GDM1 (cell line): Measurements from ENCODE around the gene ALCAM.
"Not testable (repeated sequence)": the region's sequence is repeated elsewhere in the genome, so short reads cannot be mapped to it uniquely, and the experiment has no call there.

Source experiments
- DNase-seq: peaks from one replicate; lab custom pipeline; 2025; lab: John Stamatoyannopoulos, UW

Gene ALCAM

GRCh38 chr3:105389759-105390158 lies 23.1 kb downstream of the ALCAM start:
- DNase-seq, result not testable (repeated sequence)

GRCh38 chr3:105392598-105392997 lies 25.9 kb downstream of the ALCAM start:
- not testable (repeated sequence) for DNase-seq

DNA sequence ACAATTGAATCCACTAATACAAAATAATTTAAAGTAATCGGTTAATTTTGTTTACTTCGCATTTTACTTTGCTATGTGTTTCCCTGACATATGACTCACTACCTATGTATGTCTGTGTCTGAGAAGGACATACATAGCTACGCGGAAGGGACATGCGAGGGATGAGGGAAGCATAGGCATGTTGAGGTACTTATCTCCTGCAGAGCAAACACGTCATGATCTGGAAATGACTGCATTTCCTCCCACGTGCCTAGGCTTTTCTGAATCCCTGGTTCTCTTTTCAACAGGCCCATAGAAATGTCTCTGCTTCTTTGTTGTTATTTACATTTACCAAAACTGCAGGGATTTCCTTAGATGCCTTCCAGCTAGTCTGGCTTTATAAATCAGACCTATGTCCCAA lies 27.5 kb downstream of the ALCAM start:
- DNase-seq, result no peak

GRCh38 chr3:105397974-105398373 lies 31.3 kb downstream of the ALCAM start:
- DNase-seq, result no peak

DNA sequence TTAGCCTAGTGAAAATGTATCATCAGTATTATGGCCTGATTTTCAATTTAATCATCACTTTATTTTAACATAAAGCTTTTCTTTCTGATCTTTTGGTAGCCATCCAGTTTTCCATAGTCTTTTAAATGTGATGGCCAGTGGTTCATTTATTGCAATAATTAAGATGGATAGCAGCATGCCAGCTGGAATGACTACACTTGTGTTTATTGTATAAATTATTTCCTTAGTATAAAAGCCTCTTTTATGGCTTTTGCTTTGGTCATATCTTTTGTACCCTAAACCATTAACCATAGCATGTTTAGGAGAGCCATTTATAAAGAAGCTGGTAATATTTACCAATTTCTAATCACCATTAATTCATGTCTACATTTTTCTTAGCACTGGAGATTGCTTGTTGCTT lies 31.7 kb downstream of the ALCAM start:
- DNase-seq, result no peak

- no peak for DNase-seq
Measured at GRCh38 chr3:105399062-105399461, 32.4 kb downstream of the ALCAM start.

DNA sequence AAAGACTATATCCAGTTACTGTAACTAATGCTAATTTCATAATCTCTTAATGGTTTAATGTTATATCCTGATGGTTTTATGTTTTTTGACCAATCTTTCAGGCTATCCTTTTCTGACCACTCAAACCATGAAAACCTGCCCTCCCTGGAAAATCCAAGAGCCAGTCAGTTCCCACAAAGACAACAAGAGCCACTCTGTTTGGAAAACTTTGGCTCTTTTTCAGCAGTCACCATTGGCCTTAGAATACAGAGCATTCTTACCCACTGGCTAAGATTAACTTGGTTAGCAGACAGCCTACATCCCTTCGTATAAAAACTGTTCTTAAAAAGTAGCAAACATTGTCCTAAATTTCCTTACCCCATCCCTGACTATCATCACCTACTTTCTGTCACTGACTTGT lies 32.9 kb downstream of the ALCAM start:
- no peak for DNase-seq

DNA sequence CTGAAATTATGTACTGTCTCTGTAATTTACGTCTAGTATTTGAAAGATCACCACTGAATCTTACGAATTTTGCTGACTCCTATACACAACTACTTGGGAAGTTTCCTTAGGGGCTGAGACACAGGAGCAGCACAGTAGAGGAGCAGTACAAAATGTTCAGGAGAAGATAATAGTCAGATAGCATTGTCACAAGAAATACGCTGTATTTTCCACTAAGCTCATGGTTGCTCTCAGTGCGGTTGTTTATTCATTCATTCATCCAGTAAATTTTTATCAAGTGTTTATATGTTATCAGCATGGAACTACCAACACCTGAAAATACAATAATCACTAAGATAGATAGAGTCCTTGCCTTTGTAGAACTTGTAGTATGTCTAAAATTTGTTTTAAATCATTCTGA lies 34.5 kb downstream of the ALCAM start:
- no peak for DNase-seq

DNA sequence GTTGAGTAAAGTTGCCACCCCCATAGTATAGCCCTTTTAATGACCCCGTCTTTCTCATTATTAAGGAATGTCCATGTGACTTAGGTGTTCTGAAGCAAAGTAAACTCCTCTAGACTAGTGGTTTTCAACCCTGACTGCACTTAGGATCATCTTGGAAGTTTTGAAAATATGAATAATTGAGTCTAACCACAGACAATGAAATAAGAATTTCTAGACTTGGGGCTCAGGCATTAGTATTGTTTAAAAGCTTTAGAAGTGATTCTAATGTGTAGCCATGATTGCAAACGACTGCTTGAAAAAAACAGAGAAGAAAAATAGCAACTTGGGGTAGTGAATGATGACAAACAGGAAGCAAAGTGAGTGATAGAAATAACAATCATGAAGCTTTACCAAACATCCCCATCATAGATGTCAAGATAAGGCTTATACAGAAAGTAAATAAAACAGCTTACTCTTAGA lies 35.0 kb downstream of the ALCAM start:
- no peak for DNase-seq

DNA sequence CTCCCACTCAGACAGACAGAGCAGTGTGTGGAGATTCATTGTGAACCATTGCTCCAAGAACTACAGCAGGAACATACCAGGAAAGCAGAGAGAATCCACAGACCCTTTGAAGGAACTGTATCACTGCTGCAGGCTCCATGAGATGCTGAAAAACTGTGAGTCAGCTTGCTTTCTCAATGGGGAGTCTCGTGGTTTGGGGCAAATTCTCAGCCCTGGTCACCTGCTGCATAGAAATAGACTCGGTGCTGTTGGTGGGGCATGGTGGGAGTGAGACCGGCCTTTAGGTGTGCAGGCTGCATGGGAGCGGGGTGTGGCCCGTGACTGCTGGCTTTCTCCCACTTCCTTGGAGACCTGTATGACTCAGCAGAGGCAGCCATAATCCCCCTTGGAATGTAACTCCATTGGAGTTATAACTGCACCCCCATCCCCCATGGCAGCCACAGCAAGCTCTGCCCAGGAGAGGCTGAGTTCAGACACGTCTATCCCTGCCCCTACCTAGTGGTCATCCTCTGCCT lies 35.6 kb downstream of the ALCAM start:
- DNase-seq, result no peak

DNA sequence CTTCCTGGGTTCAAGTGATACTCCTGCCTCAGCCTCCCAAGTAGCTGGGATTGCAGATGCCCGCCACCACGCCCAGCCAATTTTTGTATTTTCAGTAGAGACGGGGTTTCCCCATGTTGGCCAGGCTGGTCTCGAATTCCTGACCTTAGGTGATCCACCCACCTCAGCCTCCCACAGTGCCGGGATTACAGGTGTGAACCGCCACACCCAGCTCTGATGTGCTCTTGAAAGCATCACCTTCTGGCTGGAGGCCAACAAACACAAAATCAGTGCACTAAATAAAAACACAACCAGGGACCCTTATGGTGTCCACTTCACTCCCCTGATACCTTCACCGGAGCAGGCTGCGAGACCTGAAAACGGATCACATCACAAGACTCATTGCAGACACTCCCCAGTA lies 36.3 kb downstream of the ALCAM start:
- DNase-seq, result not testable (repeated sequence)

- DNase-seq, result no peak
Measured at GRCh38 chr3:105406268-105406667, 39.6 kb downstream of the ALCAM start.

DNA sequence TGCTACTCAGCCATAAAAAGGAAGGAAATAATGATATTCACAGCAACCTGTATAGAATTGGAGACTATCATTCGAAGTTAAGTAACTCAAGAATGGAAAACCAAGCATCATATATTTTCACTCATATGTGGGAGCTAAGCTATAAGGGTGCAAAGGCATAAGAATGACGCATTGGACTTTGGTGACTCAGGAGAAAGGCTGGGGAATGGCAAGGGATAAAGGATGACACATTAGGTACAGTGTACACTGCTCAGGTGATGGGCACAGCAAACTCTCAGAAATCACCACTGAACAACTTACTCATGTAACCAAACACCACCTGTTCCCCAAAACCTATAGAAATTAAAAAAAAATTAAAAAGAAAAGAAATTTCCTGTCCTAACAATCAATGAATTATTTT lies 42.7 kb downstream of the ALCAM start:
- no peak for DNase-seq

DNA sequence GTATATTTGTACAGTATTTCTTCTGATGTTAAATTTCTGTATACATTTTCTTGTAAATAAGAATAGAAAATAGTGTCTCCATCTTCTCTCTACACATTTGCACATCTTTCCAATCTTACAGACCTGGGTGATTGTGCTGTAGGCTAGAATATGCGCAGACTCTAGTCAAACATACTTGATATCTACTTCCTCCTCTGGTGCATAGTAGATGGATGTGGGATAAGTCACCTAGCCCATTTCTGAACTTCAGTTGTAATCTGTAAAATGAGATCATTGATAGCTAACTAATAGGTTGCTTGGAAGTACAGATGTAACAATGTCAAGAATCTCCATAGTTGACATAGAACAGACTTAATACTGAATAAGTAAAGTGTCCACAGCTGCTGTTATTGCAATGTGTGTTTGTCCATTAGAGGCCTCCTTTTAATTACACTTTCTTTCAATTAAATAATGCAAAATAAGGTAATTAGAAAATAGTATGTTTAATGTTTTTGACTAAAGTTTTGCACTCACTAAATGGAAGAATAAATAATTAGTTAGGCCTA lies 46.7 kb downstream of the ALCAM start:
- DNase-seq, result no peak

DNA sequence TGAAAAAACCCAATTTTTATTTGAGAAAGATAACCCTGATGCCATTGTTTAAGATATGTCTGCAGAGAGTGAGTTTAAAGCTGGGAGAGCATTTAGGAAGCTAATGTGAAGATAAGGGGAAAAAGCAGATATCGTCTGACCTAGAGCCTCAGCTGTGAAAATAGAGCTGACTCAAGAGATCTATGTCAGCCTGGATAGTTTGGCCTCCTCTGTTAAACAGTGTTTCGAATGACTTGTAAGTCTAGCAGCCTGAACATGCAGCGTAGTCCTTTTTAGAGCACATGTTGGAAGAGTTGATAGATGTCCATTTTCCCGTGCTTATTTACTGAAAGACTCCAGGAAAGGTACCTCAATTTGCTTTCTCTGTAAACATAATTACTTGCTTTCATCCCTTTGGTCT lies 48.1 kb downstream of the ALCAM start:
- no peak for DNase-seq

- DNase-seq, result no peak
Measured at GRCh38 chr3:105415951-105416350, 49.2 kb downstream of the ALCAM start.

DNA sequence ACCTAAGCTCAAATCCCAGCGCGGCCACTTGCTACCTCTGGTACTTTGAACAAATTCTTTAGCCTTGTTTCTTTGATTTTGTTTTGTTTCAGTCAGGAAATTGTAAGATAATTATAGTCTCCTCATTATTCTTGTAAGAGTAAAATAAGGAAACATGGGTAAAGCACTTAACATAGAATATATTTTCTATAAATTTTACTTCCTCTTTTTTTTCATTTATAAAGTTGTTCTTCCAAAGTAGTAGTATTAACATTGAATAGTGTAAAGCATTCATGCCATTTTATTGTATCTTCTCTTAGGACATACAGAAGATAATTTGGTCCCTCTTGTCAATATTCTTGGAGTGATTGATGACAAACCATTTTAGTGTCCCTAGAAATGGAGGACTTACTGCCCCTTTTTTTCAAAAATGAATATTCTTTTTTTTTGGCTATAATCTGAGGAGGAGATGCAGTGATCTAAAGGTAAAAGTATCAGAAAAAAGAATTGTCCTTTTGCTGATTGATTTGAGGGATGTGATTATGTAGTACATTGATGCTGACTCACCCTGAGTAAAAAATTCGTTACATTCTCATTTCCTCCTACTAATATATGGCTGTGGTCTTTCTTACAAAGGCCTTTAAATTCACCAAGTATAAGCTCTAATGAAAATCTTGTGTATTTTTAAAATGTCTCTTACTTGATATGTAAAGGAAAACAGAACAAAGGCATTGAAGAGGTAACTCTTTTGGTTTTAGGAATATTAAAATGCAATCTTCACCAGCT lies 51.0 kb downstream of the ALCAM start:
- DNase-seq, result no peak

- no peak for DNase-seq
Measured at GRCh38 chr3:105422645-105423044, 55.9 kb downstream of the ALCAM start.

DNA sequence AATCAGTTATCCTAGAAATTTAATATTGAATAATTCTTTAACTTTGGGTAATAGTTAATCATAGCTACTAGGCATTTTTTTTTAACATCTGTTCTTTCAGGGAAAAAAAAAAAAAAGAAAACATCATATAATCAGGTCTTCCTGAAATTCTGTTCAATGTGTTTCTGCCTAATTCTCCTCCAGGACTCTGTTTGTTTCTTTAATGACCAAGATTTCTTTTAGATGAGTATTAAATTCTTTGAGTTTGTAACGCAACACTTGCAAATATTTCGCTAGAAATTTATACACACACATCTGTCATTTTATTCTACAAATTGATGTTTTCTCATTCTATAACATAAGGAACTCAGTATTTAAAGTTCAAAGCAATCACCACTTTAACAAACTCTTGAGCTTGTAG lies 56.7 kb downstream of the ALCAM start:
- no peak for DNase-seq

DNA sequence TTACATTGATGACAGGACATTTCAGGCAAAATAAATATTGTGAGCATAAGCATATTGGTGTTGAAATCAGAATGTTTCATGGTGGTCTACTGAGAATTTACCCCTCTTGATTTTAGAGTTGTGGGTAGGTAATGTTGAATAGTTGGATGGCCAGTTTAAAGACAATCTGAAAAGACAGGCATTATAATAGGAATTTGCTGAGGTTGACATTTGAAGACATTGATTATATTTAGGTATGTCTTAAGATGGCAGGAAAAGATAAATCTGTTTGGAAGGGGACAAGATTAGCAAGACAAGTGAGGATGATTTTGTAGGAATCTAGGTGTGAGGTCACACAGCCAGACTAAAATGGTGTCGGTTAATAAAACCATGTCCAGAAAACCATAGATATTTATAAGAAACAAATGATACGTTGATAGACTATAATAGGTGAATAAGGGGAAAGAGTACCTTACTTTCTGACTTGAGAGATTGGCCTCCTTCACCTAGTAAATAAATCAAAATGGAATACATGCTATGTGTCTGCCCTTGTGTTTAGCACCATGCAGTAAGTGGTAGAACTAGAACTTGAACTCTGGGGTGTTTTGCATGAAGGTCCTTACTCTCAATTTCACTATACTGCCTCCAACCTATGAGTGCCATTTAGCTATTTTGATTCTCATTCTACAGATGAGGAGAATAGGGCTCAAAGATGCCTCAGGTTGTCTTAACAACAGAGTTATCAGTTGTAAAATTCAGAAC lies 57.9 kb downstream of the ALCAM start:
- DNase-seq, result no peak

DNA sequence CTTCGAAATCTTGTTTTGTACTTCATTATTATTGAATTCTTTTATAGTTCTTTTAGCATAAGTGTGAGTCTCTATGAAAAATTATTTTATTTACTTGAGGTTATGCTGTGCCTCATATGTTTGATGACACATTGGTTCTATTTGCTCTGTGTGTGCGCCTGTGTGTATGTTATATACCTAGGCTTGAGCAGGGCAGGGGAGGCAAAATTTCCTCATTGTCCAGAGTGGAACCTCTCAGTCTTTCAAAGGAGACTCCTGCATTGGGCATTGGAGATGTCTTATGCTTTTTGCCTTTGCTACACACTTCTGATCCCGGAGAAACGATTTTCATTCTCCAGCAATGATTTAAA lies 58.4 kb downstream of the ALCAM start:
- no peak for DNase-seq

DNA sequence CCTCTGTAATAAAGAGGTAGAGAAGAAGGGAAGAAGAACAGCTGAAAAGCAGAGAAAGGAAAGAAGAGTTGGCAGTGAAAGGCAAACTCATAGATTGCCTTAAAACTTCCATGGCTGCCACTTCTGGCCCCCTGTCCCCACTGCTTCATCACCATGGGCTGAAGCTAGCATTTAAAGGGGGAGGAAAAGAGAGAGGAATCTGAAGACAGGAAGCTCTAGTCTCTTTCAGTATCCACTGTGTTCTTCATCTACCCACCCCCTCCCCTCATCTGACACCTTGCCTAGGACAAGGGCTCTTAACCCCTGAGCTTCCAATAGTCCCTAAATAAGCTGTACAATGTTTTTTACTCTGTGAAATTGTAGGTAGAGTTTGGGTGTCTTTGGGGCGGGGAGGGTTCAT lies 60.6 kb downstream of the ALCAM start:
- no peak for DNase-seq
